Stimulated activated CD8-positive, alpha-beta memory T cell treated with anti-CD3 and anti-CD28 coated beads, Interleukin-2, amount 100 ng/mL, for 48 hours (primary cell): ENCODE results near the gene CPSF4.
"Not testable (repeated sequence)": the region's sequence is repeated elsewhere in the genome, so short reads cannot be mapped to it uniquely, and the experiment has no call there.

ENCODE experiments used
- DNase-seq, 2 donors: peaks; one replicate each; pipeline ENCODE4 v3.0.0-alpha.2; 2020; ENCODE audit warnings: low read depth in 2 of 2

Gene CPSF4

GRCh38 chr7:99408379-99409191, 30.2 kb upstream of the CPSF4 start, which contains the start of the genes BUD31 and PDAP1:
Gene BUD31, plus strand, starts transcription at chr7:99408969. Its CDS starts 2,124 bp downstream, at chr7:99411093.
Gene PDAP1, minus strand, starts transcription at chr7:99408597. Its CDS starts 49 bp downstream, at chr7:99408548.
- peak; percentile 78 to 83 for DNase-seq

- no peak for DNase-seq
Observed at GRCh38 chr7:99409192-99409572, 29.6 kb upstream of the CPSF4 start.

- no peak for DNase-seq
Observed at GRCh38 chr7:99409806-99410205, 28.9 kb upstream of the CPSF4 start.

GRCh38 chr7:99410635-99411034, 28.1 kb upstream of the CPSF4 start:
- DNase-seq: no peak

- not testable (repeated sequence) for DNase-seq
Observed at GRCh38 chr7:99415513-99416127, 23.1 kb upstream of the CPSF4 start.

- no peak for DNase-seq
Observed at GRCh38 chr7:99418260-99418659, 20.5 kb upstream of the CPSF4 start.

- DNase-seq: no peak
Observed at GRCh38 chr7:99419323-99420021, 19.3 kb upstream of the CPSF4 start.

- DNase-seq: no peak
Observed at GRCh38 chr7:99420213-99420612, 18.5 kb upstream of the CPSF4 start.

GRCh38 chr7:99420986-99421385, 17.8 kb upstream of the CPSF4 start:
- DNase-seq: no peak

- no peak for DNase-seq
Observed at GRCh38 chr7:99422186-99422585, 16.6 kb upstream of the CPSF4 start.

GRCh38 chr7:99422625-99423024, 16.1 kb upstream of the CPSF4 start:
- no peak for DNase-seq

GRCh38 chr7:99424932-99425730, 13.6 kb upstream of the CPSF4 start:
- no peak for DNase-seq

GRCh38 chr7:99428972-99429566, 9.7 kb upstream of the CPSF4 start:
- no peak for DNase-seq

GRCh38 chr7:99429756-99430155, 9.0 kb upstream of the CPSF4 start:
- no peak for DNase-seq

- DNase-seq: not testable (repeated sequence)
Observed at GRCh38 chr7:99431756-99432540, 6.8 kb upstream of the CPSF4 start.

- DNase-seq: no peak
Observed at GRCh38 chr7:99433158-99433557, 5.6 kb upstream of the CPSF4 start.

- no peak for DNase-seq
Observed at GRCh38 chr7:99437946-99438572, 684 bp upstream of the CPSF4 start.

GRCh38 chr7:99440195-99440594, 1.5 kb downstream of the CPSF4 start:
- DNase-seq: no peak

- no peak for DNase-seq
Observed at GRCh38 chr7:99446096-99446495, 7.4 kb downstream of the CPSF4 start.

GRCh38 chr7:99447943-99448342, 9.2 kb downstream of the CPSF4 start:
- no peak for DNase-seq
